Endometrial microvascular endothelial cells (primary cell): Measurements from ENCODE around the gene GPER1. TPM values are rescaled to one million over a fixed set of nuclear protein-coding genes. Genes with fewer than 3 reads are reported as not detected.

Experiments used
- in situ Hi-C: cut with HindIII; loops from 2 replicates; pipeline ENCODE4 v1.10.0; 2017; ENCODE audit warnings: low sequenced_read_pairs, low pct_unique_long_range_greater_than_20kb; ENCODE audit errors: inconsistent ontology term
- total RNA-seq: library from RNA; depleted of rRNA; stranded (reverse); fragments of >200 nt; gene quantifications from one replicate; pipeline ENCODE4 v1.2.3, GENCODE V29; 2015; ENCODE audit errors: inconsistent ontology term

Gene GPER1
- total RNA-seq: 0.28 TPM

GRCh38 chr7:1087952-1088920 is at the start of gene GPER1:
Gene GPER1, plus strand, starts transcription at chr7:1088113. Its CDS starts 3,616 bp downstream, at chr7:1091729.
- in situ Hi-C loops: no loop called here

DNA sequence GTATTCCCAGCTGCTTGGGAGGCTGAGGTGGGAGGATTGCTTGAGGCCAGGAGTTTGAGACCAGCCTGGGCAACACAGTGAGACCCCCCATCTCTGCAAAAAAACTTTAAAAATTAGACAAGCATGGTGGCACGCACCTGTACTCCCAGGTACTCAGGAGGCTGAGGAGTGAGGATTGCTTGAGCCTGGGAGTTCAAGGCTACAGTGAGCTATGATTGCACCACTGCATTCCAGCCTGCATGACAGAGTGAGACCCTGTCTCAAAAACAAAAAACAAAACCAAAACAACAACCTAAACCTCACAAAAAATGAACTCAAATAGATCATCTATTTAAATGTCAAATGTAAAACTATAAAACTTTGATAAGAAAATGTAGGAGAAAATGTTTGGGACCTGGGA is 47.7 kb upstream of the GPER1 start:
- in situ Hi-C loops: loop anchor here (10.0 kb wide), 1 partner anchor 65 kb away; the partner anchor contains the start of gene COX19

DNA sequence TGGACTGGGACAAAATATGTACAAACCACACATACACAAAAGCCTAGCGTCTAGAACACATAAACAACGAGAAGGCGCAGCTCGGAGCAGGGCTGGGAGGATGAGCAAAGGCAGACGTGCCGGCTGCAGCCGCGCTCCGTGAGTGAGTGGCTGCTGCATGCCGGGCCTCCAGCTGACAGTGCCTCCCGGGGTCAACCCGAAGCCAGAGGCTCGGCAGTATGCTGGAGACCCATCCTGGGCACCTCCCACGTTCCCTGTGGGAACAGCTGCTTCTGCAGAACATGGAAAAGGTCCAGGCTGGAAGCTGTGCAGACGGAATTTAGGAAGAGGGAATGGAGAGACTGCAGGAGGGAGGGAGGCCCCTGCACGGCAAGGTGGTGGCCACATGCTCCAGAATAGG is 47.1 kb upstream of the GPER1 start:
- in situ Hi-C loops: loop anchor here (10.0 kb wide), 1 partner anchor 66 kb away; the partner anchor contains the start of gene COX19

DNA sequence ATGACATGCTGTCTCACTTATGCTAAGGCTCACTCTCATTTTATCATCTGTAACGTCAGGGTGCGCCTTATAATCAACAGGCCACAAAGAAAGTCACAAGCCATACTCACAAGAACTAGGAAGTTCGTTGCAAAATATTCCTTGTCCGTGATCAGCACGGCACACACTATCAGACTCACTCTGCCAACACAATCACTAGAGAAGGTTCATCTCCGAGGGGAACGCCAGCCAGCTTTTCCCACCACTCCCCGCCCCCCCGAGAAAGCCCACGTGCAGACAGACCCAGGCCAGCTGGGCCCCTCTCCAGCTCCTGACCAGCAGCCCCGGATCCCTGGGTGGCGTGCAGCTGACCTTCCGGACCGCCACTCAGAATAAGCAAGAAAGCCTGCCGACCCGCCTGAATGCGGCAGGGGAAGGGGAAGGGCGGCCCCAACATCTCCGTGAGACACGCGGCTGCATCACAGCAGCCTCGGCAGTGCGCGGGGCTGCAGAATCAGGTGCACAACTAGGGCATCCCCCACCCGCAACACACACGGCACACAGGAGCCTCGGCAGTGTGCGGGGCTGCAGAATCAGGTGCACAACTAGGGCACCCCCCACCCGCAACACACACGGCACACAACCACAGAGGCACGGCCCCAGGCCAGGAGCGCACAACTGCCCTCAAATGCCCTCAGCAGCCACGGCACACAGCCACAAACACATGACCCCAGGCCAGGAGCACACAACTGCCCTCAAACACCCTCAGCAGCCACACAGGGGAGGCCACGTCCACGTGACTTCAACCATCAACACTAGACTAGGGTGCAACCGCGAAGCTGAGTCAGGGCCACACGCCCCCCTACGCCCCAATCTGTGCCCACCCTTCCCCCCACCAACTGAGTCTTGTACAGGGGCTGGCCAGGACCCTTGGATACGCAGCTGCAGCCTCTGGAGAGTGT is 46.1 kb upstream of the GPER1 start:
- in situ Hi-C loops: loop anchor here (10.0 kb wide), 1 partner anchor 67 kb away; the partner anchor contains the start of gene COX19

DNA sequence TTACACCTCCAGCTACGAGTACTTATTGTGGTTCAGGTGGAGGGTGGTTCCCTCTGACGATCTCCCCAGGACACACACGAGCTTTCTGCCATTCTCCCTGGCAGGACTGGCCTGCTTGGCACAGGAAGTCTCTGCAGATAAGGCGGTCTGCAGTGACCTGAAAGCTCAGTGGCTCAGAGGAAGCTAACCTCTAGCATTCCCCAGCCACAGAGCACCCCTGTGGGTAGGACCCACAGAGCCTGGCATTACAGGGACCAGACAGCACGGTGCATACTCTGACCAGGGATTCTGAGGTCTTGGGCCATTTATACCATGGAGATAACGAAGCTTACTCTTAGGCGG is 45.5 kb upstream of the GPER1 start:
- in situ Hi-C loops: loop anchor here (10.0 kb wide), 1 partner anchor 68 kb away; the partner anchor contains the start of gene COX19

DNA sequence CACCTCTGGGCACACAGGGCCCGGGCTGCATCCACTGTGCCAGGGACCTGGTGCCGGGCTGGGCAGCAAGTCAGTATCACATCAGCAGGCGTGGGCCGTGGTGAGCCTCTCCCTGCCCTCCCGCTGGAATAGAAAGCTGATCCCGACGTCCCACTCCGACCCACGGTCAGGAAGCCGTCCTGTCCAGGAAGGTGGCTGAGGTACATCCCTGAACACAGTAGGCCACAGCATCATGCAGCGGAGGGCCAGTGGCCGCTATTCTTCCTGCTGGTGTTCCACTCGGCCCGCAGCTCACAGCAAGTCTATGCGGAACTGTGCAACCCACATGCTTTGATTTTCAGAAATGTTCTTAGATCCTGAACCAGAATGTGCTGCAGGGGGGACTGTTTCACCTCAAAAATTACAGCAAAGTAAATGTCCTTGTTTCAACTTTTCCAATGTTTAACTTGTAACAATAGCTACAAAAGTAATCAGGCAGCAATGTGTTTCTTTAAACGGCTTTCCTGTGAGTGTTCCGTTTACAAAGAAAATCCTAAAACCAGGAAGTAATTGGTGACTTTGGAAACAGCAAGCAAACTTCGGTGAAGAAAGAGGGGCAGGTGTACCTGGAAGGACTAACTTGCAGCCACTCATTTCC is 44.2 kb upstream of the GPER1 start:
- in situ Hi-C loops: loop anchor here (10.0 kb wide), 1 partner anchor 69 kb away; the partner anchor contains the start of gene COX19

GRCh38 chr7:1044189-1045068 is 43.5 kb upstream of the GPER1 start, which contains the start of gene GPR146:
Gene GPR146, plus strand, starts transcription at chr7:1044546. Its CDS starts 12,970 bp downstream, at chr7:1057516.
- in situ Hi-C loops: loop anchor here (10.0 kb wide), 1 partner anchor 70 kb away; the partner anchor contains the start of gene COX19

- in situ Hi-C loops: loop anchor here (10.0 kb wide), 1 partner anchor 71 kb away; the partner anchor contains the start of gene COX19
Measured at GRCh38 chr7:1045069-1046063, 42.5 kb upstream of the GPER1 start.

GRCh38 chr7:1046722-1047679 is 40.9 kb upstream of the GPER1 start:
- in situ Hi-C loops: loop anchor here (10.0 kb wide), 1 partner anchor 72 kb away; the partner anchor contains the start of gene COX19

DNA sequence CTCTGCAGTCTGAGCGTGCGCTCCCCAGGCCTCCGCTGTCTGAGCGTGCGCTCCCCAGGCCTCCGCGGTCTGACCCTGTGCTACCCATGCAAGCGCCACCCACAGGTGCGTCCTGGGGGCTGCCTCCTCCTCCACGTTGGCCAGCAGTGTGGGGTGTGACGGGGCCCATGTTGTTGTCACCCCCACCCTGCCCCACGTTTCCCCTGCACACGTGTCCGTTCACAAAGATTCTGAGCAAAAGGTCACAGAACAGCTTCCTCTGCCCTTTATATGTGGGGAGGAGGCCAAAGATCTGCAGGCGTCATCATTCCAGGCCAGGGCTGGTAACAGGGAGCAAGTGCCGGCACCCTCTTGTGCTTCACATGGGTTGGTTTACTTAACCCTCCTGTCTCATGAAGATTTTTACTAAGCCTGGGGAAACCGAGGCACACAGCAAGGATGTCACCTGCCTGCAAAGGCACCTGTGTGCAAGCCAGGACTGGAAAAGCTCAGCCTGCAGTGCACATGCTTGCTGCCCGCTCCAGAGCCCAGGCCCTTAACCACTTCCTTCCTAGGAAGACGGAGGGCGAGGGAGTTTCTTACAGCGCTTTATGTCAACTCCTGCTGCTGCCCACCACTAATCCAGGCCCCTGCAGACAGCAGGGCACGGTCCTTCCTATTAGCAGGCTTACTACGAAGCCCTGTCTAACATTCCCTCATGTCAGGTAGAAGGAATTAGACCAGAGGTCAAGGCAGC is 38.7 kb upstream of the GPER1 start:
- in situ Hi-C loops: loop anchor here (10.0 kb wide), 1 partner anchor 74 kb away; the partner anchor contains the start of gene COX19

DNA sequence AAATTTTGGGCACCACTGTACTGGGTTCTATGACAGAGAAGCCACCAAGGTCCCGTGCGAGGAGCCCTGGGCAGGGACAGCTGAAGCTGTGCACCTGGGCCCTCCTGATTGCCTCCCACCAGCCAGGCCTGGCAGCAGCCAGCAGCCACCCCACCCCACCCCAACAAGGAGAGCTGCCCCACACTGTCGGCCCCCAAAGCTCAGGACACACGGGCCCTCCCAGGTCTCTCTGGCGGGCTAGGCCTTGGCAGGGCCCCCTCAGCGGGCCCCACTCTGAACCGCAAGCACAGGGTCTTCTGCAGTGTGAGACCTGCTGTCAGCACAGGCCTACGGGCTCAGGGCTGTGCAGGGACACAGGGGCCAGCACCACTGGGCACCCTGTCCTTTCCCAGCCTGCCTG is 38.1 kb upstream of the GPER1 start:
- in situ Hi-C loops: loop anchor here (10.0 kb wide), 1 partner anchor 75 kb away; the partner anchor contains the start of gene COX19

- in situ Hi-C loops: no loop called here
Measured at GRCh38 chr7:1050254-1050906, 37.5 kb upstream of the GPER1 start.

DNA sequence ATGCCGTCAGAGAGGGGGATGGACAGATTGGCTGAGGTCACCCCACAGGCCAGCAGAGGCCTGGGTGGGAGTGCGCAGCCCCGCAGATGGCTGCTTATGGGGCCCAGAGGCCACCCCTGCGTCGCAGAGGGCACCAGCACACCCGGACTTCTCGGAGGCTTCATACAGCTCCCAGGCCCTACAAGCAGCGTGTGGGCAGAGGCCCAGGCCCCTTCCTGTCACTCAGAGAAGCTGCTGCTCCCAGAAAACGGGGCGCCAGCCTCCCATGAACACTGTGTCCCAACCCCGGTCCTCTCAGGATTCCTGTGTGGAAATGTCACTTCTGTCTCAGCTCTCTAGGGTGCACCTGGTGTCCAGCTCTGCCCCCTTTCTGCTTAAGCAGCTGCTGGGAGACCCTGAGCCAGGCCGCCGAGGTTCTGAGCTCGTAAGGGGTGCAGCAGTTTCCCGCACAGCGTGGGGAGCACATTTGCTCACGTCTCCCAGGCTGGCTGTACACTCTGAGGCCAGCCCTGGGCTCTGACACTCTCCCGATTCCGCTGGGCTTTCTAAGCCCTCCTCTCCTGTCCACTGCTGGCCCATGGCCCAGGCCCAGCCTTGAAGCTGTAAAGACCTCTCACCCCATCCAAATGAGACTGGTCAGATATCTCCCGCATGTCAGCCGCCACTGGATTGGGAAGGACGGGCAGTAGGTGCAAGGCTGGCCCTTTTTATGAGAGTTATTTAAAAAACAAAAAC is 36.8 kb upstream of the GPER1 start:
- in situ Hi-C loops: no loop called here
